ENCODE results near the gene ARID4B. TPM values are rescaled to one million over a fixed set of nuclear protein-coding genes. Genes with fewer than 3 reads are reported as not detected.

The ARID4B gene
- total RNA-seq, 1 experiment from 2014 or later = 17.6 TPM

DNA sequence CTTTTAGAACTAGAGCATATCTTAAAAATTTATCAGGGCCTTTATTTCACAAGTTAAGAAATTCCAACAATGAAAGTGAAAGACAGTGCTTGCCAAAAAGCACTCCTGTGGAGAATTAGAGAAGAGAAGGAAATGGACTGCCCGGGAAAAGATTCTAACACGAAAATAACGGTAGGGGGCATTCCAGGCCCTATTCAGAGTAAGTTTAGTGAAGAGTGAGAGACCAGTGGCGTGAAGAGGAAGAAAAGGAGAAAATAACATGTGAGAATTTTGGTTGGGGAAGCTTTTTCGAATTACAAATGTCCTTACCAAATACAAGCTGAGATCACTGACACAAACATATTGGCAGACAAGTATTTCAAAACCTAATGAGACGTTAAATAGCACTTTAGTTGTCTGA, 128.5 kb downstream of the ARID4B start:
- Histone ChIP-seq H3K4me3 (ENCODE audit: low read depth, low read length, poor library complexity, severe bottlenecking) (no peak overlapping the region), H3K27me3 (replicated peaks; ENCODE audit: insufficient read depth, low read depth, low read length, poor library complexity) (no peaks in the 10 kb centered on the region), H3K27ac (ENCODE audit: low read depth, low read length, poor library complexity, severe bottlenecking) (peak overlapping the region; percentile 47), H3K36me3 (ENCODE audit: insufficient read depth, low read length, poor library complexity, severe bottlenecking) (no peaks in the 10 kb centered on the region), H3K4me1 (ENCODE audit: insufficient read depth, low read length, poor library complexity, severe bottlenecking) (no peaks in the 10 kb centered on the region), H3K9me3 (ENCODE audit: low read depth, low read length, poor library complexity, severe bottlenecking) (no peaks in the 10 kb centered on the region)
- CTCF ChIA-PET = no interaction called here
- no TSS peak for BruUV-seq (replicated peaks)
- intact Hi-C loops (cut with micrococcal nuclease; ENCODE audit: unreplicated experiment) = loop anchor here (1.0 kb wide), 1 partner anchor 218 kb away; no protein-coding TSS in a partner anchor
- TF ChIP-seq, protein P1, sequence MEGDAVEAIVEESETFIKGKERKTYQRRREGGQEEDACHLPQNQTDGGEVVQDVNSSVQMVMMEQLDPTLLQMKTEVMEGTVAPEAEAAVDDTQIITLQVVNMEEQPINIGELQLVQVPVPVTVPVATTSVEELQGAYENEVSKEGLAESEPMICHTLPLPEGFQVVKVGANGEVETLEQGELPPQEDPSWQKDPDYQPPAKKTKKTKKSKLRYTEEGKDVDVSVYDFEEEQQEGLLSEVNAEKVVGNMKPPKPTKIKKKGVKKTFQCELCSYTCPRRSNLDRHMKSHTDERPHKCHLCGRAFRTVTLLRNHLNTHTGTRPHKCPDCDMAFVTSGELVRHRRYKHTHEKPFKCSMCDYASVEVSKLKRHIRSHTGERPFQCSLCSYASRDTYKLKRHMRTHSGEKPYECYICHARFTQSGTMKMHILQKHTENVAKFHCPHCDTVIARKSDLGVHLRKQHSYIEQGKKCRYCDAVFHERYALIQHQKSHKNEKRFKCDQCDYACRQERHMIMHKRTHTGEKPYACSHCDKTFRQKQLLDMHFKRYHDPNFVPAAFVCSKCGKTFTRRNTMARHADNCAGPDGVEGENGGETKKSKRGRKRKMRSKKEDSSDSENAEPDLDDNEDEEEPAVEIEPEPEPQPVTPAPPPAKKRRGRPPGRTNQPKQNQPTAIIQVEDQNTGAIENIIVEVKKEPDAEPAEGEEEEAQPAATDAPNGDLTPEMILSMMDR (conservative IDR thresholded peaks at IDR 0.05; ENCODE audit: low read depth, low read length) = peak; percentile 59
- TF ChIP-seq EZH2 (IDR thresholded peaks at IDR 0.05; ENCODE audit: borderline replicate concordance, low read depth, low read length, poor library complexity, severe bottlenecking) = no peak
- POLR2A ChIA-PET (ENCODE audit: low non-redundant PET) = no interaction called here
- peak; percentile 82 for DNase-seq (ENCODE audit: low spot score)

DNA sequence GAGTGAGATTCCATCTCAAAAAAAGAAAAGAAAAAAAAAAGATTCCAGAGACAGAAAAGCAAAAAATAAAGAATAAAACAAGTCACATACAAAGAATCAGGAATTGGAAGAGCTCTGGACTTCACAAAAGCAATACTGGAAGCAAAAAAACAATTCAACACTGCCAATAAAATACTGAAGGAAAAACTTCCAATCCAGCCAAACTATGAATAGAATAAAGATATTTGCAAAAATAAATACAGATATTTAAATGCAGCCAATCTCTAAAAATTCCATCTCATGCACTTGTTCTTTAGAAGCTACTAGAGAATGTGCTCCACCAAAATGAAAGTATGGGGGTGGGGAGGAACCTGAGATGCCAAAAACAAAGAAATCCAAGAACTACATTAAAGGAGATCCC, 137.5 kb downstream of the ARID4B start:
- intact Hi-C loops (cut with micrococcal nuclease; ENCODE audit: unreplicated experiment) = no loop called here

GRCh38 chr1:235187316-235187715, 140.7 kb downstream of the ARID4B start:
- DNase-seq (ENCODE audit: low spot score) = peak; percentile 3
- Histone ChIP-seq H3K9me3 (ENCODE audit: low read depth, low read length, poor library complexity, severe bottlenecking) (no peaks in the 10 kb centered on the region), H3K36me3 (ENCODE audit: insufficient read depth, low read length, poor library complexity, severe bottlenecking) (peaks cover 3% of the 10 kb centered on the region), H3K27ac (ENCODE audit: low read depth, low read length, poor library complexity, severe bottlenecking) (no peak overlapping the region), H3K4me1 (ENCODE audit: insufficient read depth, low read length, poor library complexity, severe bottlenecking) (no peaks in the 10 kb centered on the region), H3K4me3 (ENCODE audit: low read depth, low read length, poor library complexity, severe bottlenecking) (no peak overlapping the region), H3K27me3 (replicated peaks; ENCODE audit: insufficient read depth, low read depth, low read length, poor library complexity) (no peaks in the 10 kb centered on the region)
- ChIA-PET CTCF (no interaction called here), POLR2A (ENCODE audit: low non-redundant PET) (no interaction called here)
- BruUV-seq (replicated peaks) = no TSS peak
- TF ChIP-seq EZH2 (IDR thresholded peaks at IDR 0.05; ENCODE audit: borderline replicate concordance, low read depth, low read length, poor library complexity, severe bottlenecking) = no peak
- intact Hi-C loops (cut with micrococcal nuclease; ENCODE audit: unreplicated experiment) = no loop called here

More for the DNA sequence above, 137.5 kb downstream of the ARID4B start:
- no peak for DNase-seq (ENCODE audit: low spot score)
- ChIA-PET POLR2A (ENCODE audit: low non-redundant PET) (no interaction called here), CTCF (no interaction called here)
- no TSS peak for BruUV-seq (replicated peaks)
- Histone ChIP-seq H3K27me3 (replicated peaks; ENCODE audit: insufficient read depth, low read depth, low read length, poor library complexity) (no peaks in the 10 kb centered on the region), H3K36me3 (ENCODE audit: insufficient read depth, low read length, poor library complexity, severe bottlenecking) (no peaks in the 10 kb centered on the region), H3K4me3 (ENCODE audit: low read depth, low read length, poor library complexity, severe bottlenecking) (no peak overlapping the region), H3K27ac (ENCODE audit: low read depth, low read length, poor library complexity, severe bottlenecking) (no peak overlapping the region), H3K4me1 (ENCODE audit: insufficient read depth, low read length, poor library complexity, severe bottlenecking) (no peaks in the 10 kb centered on the region), H3K9me3 (ENCODE audit: low read depth, low read length, poor library complexity, severe bottlenecking) (no peaks in the 10 kb centered on the region)
- no peak for TF ChIP-seq EZH2 (IDR thresholded peaks at IDR 0.05; ENCODE audit: borderline replicate concordance, low read depth, low read length, poor library complexity, severe bottlenecking)
- TF ChIP-seq, protein P1 (conservative IDR thresholded peaks at IDR 0.05; ENCODE audit: low read depth, low read length) = no peak

DNA sequence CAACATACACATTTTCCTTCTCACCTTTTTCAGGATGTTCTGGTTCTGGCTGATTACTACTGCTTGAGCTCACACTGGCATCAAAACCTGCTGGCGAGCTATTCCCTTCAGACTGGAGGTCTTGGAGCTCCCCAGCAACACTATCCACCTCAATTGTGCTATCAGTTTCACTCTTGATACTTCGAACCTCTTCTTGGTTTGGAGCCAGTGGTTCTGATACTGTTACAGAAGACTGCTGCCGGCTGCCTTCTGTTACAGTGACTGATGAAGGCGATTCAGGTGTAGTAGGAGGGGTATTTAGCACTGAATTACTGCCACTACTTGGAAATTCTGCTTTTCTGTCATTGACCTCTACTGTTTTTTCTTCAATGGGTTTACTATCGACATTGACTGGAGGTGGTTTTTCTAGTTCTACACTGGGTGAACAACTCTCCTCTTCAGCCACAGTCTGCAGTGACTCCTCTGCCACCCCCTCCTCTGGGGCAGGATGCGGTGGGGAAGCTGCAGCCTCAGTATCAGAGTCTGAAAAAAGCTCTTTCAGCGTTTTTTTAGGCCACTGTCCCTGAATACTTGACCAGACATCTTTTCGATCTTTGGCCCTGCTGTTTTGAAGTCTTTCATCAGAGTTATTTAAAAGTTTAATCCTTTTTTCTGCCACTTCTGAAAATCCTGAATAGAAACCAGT, 146.3 kb downstream of the ARID4B start:
- intact Hi-C loops (cut with micrococcal nuclease; ENCODE audit: unreplicated experiment) = no loop called here
- H3K27ac ChIP-seq (ENCODE audit: low read depth, low read length, poor library complexity, severe bottlenecking) = no peak overlapping the region
- CTCF ChIA-PET = no interaction called here
- H3K36me3 ChIP-seq (ENCODE audit: insufficient read depth, low read length, poor library complexity, severe bottlenecking) = peaks cover 17% of the 10 kb centered on the region
- no peak overlapping the region for H3K4me3 ChIP-seq (ENCODE audit: low read depth, low read length, poor library complexity, severe bottlenecking)
- H3K4me1 ChIP-seq (ENCODE audit: insufficient read depth, low read length, poor library complexity, severe bottlenecking) = no peaks in the 10 kb centered on the region
- no peak for DNase-seq (ENCODE audit: low spot score)
- TF ChIP-seq EZH2 (IDR thresholded peaks at IDR 0.05; ENCODE audit: borderline replicate concordance, low read depth, low read length, poor library complexity, severe bottlenecking) = no peak
- TF ChIP-seq, protein P1 (conservative IDR thresholded peaks at IDR 0.05; ENCODE audit: low read depth, low read length) = no peak
- TSS peak; percentile 64 for BruUV-seq (replicated peaks)
- no peaks in the 10 kb centered on the region for H3K27me3 ChIP-seq (replicated peaks; ENCODE audit: insufficient read depth, low read depth, low read length, poor library complexity)
- POLR2A ChIA-PET (ENCODE audit: low non-redundant PET) = no interaction called here
- no peaks in the 10 kb centered on the region for H3K9me3 ChIP-seq (ENCODE audit: low read depth, low read length, poor library complexity, severe bottlenecking)

Measured in A673 (cell line).